Liver (tissue), 9 donors: Measurements from ENCODE around the gene TMEM123. TPM values are rescaled to one million over a fixed set of nuclear protein-coding genes. Genes with fewer than 3 reads are reported as not detected.
A peak's percentile ranks its signal among the peaks of the same experiment; 100 is the strongest.

Source experiments
- DNase-seq: peaks from one replicate; pipeline ENCODE4 v3.0.0-alpha.2; 2017; ENCODE audit warnings: low spot score
- H3K27ac ChIP-seq, 2 donors: one replicate each; pipeline ENCODE4 v1.7.0; 2013; ENCODE audit warnings: inconsistent platforms in 2 of 2, low read length in 2 of 2, control low read depth in 1 of 2, low read depth in 1 of 2, mild to moderate bottlenecking in 1 of 2
- H3K27me3 ChIP-seq, 4 donors: one replicate each; pipeline versions ENCODE4 v1.6.1 to v1.7.0; 2013; ENCODE audit warnings: low read length in 3 of 4, inconsistent platforms in 1 of 4, mild to moderate bottlenecking in 1 of 4, moderate library complexity in 1 of 4; ENCODE audit not compliant: control insufficient read depth in 4 of 4, insufficient read depth in 4 of 4
- H3K36me3 ChIP-seq, 4 donors: one replicate each; pipeline versions ENCODE4 v1.6.1 to v1.7.0; 2013; ENCODE audit warnings: low read length in 3 of 4, mild to moderate bottlenecking in 3 of 4, low read depth in 1 of 4, moderate library complexity in 1 of 4; ENCODE audit not compliant: control insufficient read depth in 4 of 4, insufficient read depth in 3 of 4
- H3K4me1 ChIP-seq, 4 donors: one replicate each; pipeline versions ENCODE4 v1.6.1 to v1.7.0; 2013; ENCODE audit warnings: low read length in 3 of 4, mild to moderate bottlenecking in 3 of 4, moderate library complexity in 1 of 4; ENCODE audit not compliant: control insufficient read depth in 4 of 4, insufficient read depth in 4 of 4
- H3K4me3 ChIP-seq, 3 donors: one replicate each; pipeline versions ENCODE4 v1.6.1 to v1.7.0; 2013; ENCODE audit warnings: low read length in 3 of 3, control low read depth in 1 of 3, low read depth in 1 of 3, mild to moderate bottlenecking in 1 of 3
- H3K9ac ChIP-seq, 2 donors: one replicate each; pipeline ENCODE4 v1.7.0; 2013; ENCODE audit warnings: low read length in 2 of 2, mild to moderate bottlenecking in 2 of 2, moderate library complexity in 2 of 2, control low read depth in 1 of 2, low read depth in 1 of 2
- H3K9me3 ChIP-seq, 4 donors: one replicate each; pipeline versions ENCODE4 v1.6.1 to v1.7.0; 2013; ENCODE audit warnings: low read length in 3 of 4; ENCODE audit not compliant: control insufficient read depth in 4 of 4
- ATF3 ChIP-seq: IDR thresholded peaks from 2 replicates; pipeline ENCODE4 v1.6.1; 2016; ENCODE audit warnings: antibody characterized with exemption
- CTCF ChIP-seq: fragments of 150-350 bp; IDR thresholded peaks from 2 replicates; pipeline ENCODE4 v1.5.1; 2017; ENCODE audit warnings: improper control_type of control experiment, low read depth, low read length; ENCODE audit not compliant: missing input control
- EGR1 ChIP-seq, 2 donors: IDR thresholded peaks; 2 replicates each; pipeline ENCODE4 v1.6.1; 2016 to 2018; ENCODE audit warnings: antibody characterized with exemption in 2 of 2, low read depth in 2 of 2
- FOXA1 ChIP-seq: IDR thresholded peaks from 2 replicates; pipeline ENCODE4 v1.6.1; 2016; ENCODE audit warnings: antibody characterized with exemption
- FOXA2 ChIP-seq: IDR thresholded peaks from 2 replicates; pipeline ENCODE4 v1.6.1; 2016; ENCODE audit warnings: antibody characterized with exemption
- GABPA ChIP-seq, 2 donors: IDR thresholded peaks in 1 of 2; conservative IDR thresholded peaks in 1 of 2; 2 replicates each; pipeline ENCODE4 v1.6.1; 2016; ENCODE audit warnings: antibody characterized with exemption in 2 of 2, mild to moderate bottlenecking in 1 of 2, moderate library complexity in 1 of 2
- HNF4A ChIP-seq, 2 donors: conservative IDR thresholded peaks; 2 replicates each; pipeline ENCODE4 v1.6.1; 2016; ENCODE audit warnings: antibody characterized with exemption in 2 of 2, mild to moderate bottlenecking in 2 of 2
- HNF4G ChIP-seq: IDR thresholded peaks from 2 replicates; pipeline ENCODE4 v1.6.1; 2016; ENCODE audit warnings: antibody characterized with exemption
- JUND ChIP-seq, 2 donors: IDR thresholded peaks; 2 replicates each; pipeline ENCODE4 v1.6.1; 2016; ENCODE audit warnings: antibody characterized with exemption in 2 of 2
- MAX ChIP-seq: IDR thresholded peaks from 2 replicates; pipeline ENCODE4 v1.6.1; 2016; ENCODE audit warnings: antibody characterized with exemption
- NR2F2 ChIP-seq: IDR thresholded peaks from 2 replicates; pipeline ENCODE4 v1.6.1; 2016; ENCODE audit warnings: antibody characterized with exemption
- RAD21 ChIP-seq, 2 donors: IDR thresholded peaks; 2 replicates each; pipeline ENCODE4 v1.6.1; 2016; ENCODE audit warnings: antibody characterized with exemption in 2 of 2, mild to moderate bottlenecking in 2 of 2
- REST ChIP-seq: IDR thresholded peaks from 2 replicates; pipeline ENCODE4 v1.6.1; 2016; ENCODE audit warnings: antibody characterized with exemption, mild to moderate bottlenecking
- RXRA ChIP-seq, 2 donors: IDR thresholded peaks; 2 replicates each; pipeline ENCODE4 v1.6.1; 2017 to 2018; ENCODE audit warnings: antibody characterized with exemption in 2 of 2, mild to moderate bottlenecking in 1 of 2
- SP1 ChIP-seq: IDR thresholded peaks from 2 replicates; pipeline ENCODE4 v1.6.1; 2018; ENCODE audit warnings: antibody characterized with exemption, mild to moderate bottlenecking
- TAF1 ChIP-seq: conservative IDR thresholded peaks from 2 replicates; pipeline ENCODE4 v1.6.1; 2016; ENCODE audit warnings: antibody characterized with exemption, mild to moderate bottlenecking
- YY1 ChIP-seq: IDR thresholded peaks from 2 replicates; pipeline ENCODE4 v1.6.1; 2016; ENCODE audit warnings: antibody characterized with exemption, mild to moderate bottlenecking
- ZBTB33 ChIP-seq: IDR thresholded peaks from 2 replicates; pipeline ENCODE4 v1.6.1; 2016; ENCODE audit warnings: antibody characterized with exemption
- WGBS: extraction: QIAGEN DNeasy Blood & Tissue Kit; methylation state at CpG from one replicate; pipeline ENCODE4 v1.1.7; 2013; 5-methylcytosine and 5-hydroxymethylcytosine counted together
- polyA plus RNA-seq, 2 donors: library from polyadenylated mRNA; stranded (reverse) in 1 of 2; unstranded in 1 of 2; fragments of 200-250 nt in 1 of 2; fragments of >200 nt in 1 of 2; fragmentation: Nextera tagmentation in 1 of 2; extraction: Ambion mirVana in 1 of 2; gene quantifications; one replicate each; pipeline versions ENCODE4 v1.2.1 to v1.2.3, GENCODE V29; 2013 to 2015
- total RNA-seq, 2 donors: library from RNA; depleted of rRNA; stranded (reverse); fragments of >200 nt; gene quantifications; one replicate each; pipeline ENCODE4 v1.2.3, GENCODE V29; 2014
- donor health status: healthy.
- donor health status: healthy.
- donor health status: healthy.
- donor health status: healthy.
- donor health status: healthy.

Gene TMEM123
- total and polyA plus RNA-seq, 4 donors, result 101 to 140 (median 107) TPM

GRCh38 chr11:102451681-102452460 lies 694 bp downstream of the TMEM123 start:
- peaks cover 7 to 72% (median 47%) of the 10 kb centered on the region in 4 donors for H3K4me1 ChIP-seq
- peak overlapping the region; percentile 66 to 97 for H3K9ac ChIP-seq
- TF ChIP-seq ZBTB33 (no peak), JUND (IDR thresholded peaks at IDR 0.05) (peak in 1 of 2 donors; percentile 14), HNF4G (no peak), HNF4A (conservative IDR thresholded peaks at IDR 0.05) (peak; percentile 22 to 47), RAD21 (IDR thresholded peaks at IDR 0.05) (peak; percentile 17 to 55), SP1 (peak; percentile 55), FOXA1 (peak; percentile 57), YY1 (peak; percentile 88), FOXA2 (peak; percentile 70), RXRA (IDR thresholded peaks at IDR 0.05) (peak; percentile 38 to 61), CTCF (no peak), NR2F2 (peak; percentile 15), REST (peak; percentile 81), ATF3 (no peak), MAX (no peak), GABPA (IDR thresholded peaks at IDR 0.05 in 1 of 2, conservative IDR thresholded peaks at IDR 0.05 in 1 of 2) (no peak), EGR1 (IDR thresholded peaks at IDR 0.05; ENCODE audit: low read depth in 2 of 2) (peak in 1 of 2 donors; percentile 25), TAF1 (peak; percentile 36)
- H3K27ac ChIP-seq, result peak overlapping the region; percentile 98 to 99
- under 1% methylated on average over 55 of the region's 55 CpGs for WGBS
- H3K9me3 ChIP-seq, result no peaks in the 10 kb centered on the region
- peak; percentile 56 for DNase-seq
- H3K4me3 ChIP-seq, result peak overlapping the region; percentile 71 to 89 (median 79)
- H3K27me3 ChIP-seq, result no peaks in the 10 kb centered on the region
- peaks cover 0 to 16% (median 4%) of the 10 kb centered on the region in 4 donors for H3K36me3 ChIP-seq
